Stimulated activated CD4-positive, alpha-beta T cell treated with anti-CD3 and anti-CD28 coated beads, Interleukin-12 subunit alpha, Interleukin-12 subunit beta, amount 100 ng/mL, for 4 hours (primary cell): ENCODE results near the gene HEPACAM2.

ENCODE experiments used
- DNase-seq: peaks from one replicate; pipeline ENCODE4 v3.0.0-alpha.2; 2020

Gene HEPACAM2

GRCh38 chr7:93146036-93146435, 80.2 kb downstream of the HEPACAM2 start:
- no peak for DNase-seq

- no peak for DNase-seq
These were observed 80.9 kb downstream of the HEPACAM2 start for GRCh38 chr7:93145354-93145753.

- DNase-seq: no peak
These were observed 84.1 kb downstream of the HEPACAM2 start for GRCh38 chr7:93142127-93142526.

- no peak for DNase-seq
These were observed 85.6 kb downstream of the HEPACAM2 start for GRCh38 chr7:93140582-93141191.

DNA sequence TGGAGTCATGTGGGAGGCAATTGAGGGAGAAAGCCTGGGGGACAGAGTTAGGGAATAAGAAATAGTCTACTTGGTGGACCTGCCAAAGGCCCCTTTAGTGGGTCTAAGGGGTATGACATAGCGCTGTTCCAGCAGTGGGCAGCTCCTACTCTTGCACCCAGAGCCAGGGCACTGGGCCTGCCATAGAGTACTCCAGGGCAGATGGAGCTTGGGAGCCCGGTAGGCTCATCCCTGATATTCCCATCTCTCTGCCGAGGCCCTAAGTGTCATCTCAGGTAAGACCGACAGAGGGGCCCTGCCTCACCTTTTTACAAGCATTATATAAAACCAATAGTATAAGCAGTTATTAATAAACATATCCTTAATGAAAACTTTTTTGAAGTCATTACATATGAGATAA, 87.7 kb downstream of the HEPACAM2 start:
- DNase-seq: no peak
